Right renal cortex interstitium (tissue), 3 donors: ENCODE results near the gene SLC7A11. TPM values are rescaled to one million over a fixed set of nuclear protein-coding genes. Genes with fewer than 3 reads are reported as not detected.

Source experiments
- DNase-seq, 3 donors: peaks; one replicate each; pipeline ENCODE4 v3.0.0-alpha.2; 2013; ENCODE audit warnings: low read depth in 3 of 3, low spot score in 2 of 3
- polyA plus RNA-seq, 3 donors: library from polyadenylated mRNA; unstranded; fragments of 120-200 nt; gene quantifications; one replicate each; pipeline ENCODE4 v1.2.1, GENCODE V29; 2013; ENCODE audit not compliant: insufficient read length in 3 of 3

Gene SLC7A11
- polyA plus RNA-seq, 3 donors = 1.7 to 2.2 (median 1.9) TPM

DNA sequence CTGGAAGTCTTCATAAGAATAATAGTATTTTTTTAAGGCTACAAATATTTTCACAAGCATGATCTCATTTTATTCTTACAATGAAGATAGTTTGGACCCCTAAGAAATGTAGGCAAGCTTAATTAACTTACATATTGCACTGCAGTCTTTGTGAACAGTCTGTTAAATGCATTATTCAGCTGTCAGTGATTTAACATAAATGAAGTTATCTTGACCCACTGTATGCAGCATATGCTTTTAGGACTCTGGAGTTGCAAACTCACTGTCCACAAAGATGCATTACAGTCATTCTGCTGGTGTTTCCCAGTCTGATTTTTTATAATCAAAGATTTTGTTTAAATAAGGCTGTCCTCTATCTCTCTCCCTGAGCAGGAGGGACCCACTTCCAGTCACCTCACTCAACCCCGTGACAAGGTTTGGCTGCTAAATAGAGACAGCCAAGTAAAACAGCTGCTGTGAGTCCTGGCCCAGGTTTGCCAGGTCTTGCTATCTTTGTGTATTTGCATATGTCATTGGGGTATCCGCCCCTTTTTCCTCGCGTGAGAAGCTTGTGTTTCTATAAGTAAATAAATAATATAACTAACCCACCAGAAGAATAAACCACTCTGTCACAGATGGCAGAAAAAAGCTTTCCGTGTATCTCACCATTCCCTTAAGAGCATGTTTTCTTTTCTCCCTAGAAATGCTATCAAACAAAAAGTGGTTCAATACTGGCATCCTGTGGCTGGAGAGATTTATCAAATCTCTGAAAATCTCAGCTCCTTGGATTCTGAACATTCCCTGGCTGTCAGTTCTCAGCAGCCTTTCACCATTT is 67.0 kb downstream of the SLC7A11 start:
- no peak for DNase-seq

DNA sequence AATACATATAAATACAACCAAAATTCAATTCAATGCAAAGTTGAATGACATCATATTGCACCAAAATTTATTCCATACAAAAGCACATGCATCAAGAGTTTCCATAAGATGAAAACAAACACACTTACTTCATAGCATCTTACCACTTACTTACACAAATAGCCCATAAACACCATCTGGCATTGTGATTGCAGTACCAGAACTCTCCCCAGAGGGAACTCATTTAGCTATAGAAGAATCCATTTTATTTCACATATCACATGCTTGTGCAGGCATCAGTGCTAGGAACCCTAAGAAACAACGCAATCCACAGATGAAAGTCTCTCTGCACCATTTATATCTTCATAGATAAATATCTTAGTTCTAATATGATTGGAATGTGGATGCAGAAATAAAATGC is 77.9 kb downstream of the SLC7A11 start:
- DNase-seq = no peak

DNA sequence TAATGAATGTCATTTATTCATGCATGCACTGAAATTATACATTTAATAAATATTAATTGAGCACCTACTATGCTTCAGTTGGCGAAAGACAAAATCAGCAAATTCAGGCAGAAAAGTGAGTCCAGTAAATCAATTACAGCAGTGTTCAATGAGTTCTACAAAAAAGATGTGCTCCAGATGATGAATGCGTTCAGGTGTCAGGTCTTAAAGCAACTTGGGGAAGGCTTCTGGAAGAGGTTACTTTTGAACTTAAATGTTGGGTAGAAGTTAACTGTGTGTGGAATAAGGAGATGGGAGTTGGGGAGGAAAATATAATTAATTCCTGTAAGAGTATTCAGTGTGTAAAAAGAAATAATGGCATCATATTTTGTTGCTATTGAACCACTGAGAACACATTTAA is 79.0 kb downstream of the SLC7A11 start:
- DNase-seq = no peak

DNA sequence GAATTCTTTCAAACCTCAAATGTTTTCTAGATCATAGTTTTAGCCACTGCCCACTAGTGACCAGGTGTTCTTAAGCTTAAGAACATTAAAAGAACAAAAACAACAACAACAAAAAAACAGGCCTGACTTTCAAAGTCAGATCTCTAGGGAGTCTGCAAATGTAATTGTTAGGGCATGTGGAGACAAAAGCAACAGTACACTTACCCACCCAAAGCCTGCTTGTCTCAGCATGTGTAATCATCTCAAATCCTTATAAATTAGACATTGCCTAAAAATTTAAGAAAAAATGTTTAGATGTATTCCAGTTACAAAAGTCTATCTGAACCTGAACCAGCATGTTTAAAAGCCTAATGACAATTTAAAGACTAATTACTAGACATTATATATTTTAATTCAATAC is 79.9 kb downstream of the SLC7A11 start:
- DNase-seq = no peak

DNA sequence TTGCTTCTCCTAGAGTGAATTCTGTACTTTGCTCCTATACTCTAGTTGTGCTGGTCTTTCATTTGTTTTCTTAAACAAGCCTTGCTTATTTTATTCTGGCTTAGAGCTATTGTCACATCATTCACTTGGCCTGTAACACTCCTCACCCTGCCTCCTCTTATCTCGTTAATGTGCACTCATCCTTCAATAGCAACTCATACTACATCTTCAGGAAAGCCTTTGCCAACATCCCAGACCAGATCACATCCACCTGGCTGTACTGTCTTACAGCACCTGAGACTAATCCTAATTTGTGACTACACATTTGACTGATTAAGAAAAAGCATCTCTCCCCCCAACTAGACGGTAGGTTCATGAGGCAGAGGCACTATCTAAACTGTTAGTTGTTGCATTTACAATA is 80.8 kb downstream of the SLC7A11 start:
- no peak for DNase-seq

DNA sequence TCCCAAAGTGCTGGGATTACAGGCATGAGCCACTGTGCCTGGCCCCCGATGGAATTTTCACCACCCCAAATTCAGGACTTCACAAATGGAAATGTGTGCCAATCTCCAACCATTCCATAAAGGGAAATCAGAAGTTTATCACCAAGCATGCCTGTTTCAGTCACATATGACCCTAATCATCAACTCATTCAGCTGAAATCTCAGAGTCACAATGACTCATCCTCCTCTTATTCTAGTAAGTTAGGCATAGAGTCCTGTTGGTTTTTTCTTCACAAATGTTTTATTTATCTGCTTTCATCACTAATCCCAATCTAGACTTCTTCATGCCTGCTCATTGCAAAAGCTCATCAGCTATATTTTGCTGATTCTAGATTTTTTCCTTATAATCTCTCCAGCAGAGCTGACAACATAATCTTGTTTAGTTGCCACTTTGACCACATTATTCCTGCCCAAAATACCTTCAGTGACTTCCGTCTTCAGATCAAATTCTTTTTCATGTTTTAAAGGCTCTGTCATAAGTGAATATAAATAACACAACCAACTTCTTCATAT is 83.3 kb downstream of the SLC7A11 start:
- DNase-seq = no peak

DNA sequence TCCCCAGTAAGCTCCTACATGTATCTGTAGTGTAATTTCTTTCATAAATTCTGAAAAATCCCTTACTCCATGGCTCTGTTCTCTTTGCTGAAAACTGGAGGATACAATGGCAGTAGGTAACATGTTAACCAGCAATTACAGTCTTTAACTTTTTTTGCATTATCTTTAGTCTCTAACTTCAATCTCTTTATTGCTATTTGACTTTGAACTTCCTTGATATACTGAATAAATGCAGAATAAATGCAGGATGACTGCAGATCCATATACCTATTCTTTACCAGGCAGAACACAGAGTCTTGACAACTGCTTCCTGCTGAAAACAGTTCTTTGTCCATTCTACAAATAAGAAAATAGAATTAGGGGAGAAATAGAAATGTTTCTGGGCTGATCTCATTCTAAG is 101.3 kb downstream of the SLC7A11 start:
- DNase-seq = no peak

DNA sequence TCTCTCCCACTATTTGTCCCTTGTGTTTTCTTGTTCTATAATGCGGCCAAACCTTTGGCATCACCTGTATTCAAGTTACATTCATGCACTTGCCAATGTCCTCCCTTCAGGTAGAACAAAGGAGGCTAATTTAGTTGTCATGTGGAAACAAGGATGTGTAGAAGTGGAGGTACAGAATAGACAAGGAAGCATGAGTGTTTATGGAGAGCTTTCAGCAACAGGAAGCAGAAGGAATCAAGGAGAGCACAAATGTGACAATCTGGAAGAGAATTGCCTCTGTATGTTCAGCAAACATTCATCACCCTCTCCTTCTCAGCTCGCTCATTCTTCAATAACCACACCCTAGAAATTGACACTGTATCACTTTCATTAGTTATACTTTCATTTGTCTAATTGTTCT is 103.4 kb downstream of the SLC7A11 start:
- no peak for DNase-seq

DNA sequence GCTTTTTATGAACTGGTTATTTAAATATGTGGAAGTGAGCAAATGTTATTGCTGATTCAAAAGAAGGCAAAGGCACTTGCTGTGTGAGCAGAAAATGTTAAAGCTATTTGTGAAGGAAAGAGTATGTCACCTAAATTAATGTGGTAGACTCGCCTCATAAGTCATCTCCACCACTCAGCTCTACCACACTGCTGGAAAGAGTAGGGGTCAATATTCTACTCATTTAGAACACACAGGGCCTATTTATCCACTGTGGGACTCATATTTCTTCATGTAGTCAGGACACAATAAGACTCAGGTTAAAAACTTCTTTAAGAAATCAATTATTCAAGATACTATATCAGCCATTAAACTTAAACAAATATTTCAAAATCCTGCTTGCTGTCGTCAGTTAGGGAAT is 106.5 kb downstream of the SLC7A11 start:
- DNase-seq = no peak

DNA sequence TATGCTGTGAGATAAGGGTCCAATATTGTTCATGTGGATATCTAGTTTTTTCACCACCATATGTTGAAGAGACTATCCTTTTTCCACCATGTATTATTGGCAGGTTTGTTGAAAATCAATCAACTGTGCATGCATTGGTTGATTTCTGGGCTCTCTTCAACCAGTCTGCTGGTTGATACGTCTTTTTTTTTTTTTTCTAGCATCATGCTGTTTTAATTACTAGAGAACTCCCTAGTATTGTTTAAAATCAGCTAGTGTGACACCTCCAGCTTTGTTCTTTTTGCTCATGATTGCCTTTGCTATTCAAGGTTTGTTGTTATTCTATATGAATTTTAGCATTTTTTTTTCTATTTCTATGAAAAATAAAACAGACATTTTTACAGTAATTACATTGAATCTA is 123.9 kb downstream of the SLC7A11 start:
- no peak for DNase-seq

DNA sequence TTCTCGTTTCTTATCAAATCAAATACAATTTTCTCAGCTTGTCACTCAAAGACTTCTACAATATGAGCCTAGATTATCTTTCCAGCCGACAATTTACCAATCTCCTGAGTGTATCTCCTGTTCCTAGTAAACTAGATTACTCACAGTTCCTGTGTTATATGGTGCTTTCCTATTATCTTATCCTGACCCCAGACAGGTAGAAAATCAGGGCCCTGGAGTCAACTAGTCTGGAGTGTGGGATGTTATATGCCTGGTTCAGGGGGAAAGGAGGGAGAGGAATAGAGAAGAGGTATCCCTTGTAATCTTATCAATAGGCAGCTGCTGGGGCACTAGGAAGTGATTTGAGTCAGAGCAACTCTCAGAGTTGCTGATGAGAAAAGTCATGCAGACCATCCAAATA is 127.1 kb downstream of the SLC7A11 start:
- DNase-seq = no peak

DNA sequence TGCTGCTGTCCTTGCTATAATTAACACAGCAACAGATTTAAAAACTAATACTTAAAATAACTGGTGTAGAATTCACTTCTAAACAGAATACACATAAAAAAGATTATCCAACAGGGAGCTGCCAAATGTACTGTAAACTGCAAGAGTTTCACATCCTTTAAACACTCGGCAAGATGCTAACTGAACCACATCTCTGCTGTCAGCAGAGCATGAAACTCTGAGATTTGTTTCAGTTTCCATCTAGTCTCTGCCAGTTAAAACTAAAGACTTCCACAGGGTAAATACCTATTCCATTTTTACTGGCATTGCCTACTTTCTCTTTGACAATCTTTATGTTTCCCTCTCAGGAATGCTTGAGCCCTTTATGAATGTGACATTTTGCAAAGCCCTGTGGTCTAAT is 127.7 kb downstream of the SLC7A11 start:
- DNase-seq = no peak
